ENCODE data around the gene SAMD4B.

The SAMD4B gene

DNA sequence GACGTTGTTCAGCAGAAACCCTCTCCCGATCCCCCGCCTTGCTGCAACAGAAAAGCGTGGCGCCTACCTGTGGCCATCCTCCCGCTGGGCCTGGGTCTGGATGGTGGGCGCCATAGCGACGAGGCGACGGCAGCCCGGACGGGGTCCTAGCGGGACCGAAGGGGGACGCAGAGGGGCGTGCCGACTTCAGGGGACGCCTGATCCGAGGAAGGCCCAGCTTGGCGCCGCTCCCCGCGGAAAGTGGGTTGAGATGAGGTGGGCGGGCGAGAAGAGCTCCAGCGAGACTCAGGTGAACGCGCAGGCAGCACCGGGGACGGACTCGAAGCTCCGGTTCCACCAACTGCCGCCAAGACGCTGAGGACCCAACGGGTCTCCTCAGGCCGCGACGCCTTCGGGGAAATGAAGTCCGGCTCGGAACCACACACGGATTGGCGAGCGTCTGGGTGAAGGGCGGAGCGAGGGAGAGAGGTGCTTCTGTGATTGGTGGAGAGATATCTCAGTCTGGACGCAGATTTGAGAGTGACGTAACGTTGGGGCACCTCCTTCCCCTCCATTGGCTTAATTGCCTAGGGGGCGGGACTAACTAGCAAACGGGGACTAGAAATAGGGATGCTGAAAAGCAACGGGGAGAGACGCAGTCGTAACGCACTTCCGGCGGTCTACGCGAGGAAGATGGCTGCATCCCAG, 48.7 kb downstream of the SAMD4B start, which contains the start of the genes MED29 and PAF1:
MED29 (plus strand) TSS at position 628 of the 687 bp plus-strand sequence; CDS start at position 673, 45 bp downstream.
PAF1 (minus strand) TSS at position 356 of the 687 bp plus-strand sequence; CDS start at position 114, 242 bp downstream.
- DNase-seq (ENCODE audit: low read depth) = peak; percentile 84

DNA sequence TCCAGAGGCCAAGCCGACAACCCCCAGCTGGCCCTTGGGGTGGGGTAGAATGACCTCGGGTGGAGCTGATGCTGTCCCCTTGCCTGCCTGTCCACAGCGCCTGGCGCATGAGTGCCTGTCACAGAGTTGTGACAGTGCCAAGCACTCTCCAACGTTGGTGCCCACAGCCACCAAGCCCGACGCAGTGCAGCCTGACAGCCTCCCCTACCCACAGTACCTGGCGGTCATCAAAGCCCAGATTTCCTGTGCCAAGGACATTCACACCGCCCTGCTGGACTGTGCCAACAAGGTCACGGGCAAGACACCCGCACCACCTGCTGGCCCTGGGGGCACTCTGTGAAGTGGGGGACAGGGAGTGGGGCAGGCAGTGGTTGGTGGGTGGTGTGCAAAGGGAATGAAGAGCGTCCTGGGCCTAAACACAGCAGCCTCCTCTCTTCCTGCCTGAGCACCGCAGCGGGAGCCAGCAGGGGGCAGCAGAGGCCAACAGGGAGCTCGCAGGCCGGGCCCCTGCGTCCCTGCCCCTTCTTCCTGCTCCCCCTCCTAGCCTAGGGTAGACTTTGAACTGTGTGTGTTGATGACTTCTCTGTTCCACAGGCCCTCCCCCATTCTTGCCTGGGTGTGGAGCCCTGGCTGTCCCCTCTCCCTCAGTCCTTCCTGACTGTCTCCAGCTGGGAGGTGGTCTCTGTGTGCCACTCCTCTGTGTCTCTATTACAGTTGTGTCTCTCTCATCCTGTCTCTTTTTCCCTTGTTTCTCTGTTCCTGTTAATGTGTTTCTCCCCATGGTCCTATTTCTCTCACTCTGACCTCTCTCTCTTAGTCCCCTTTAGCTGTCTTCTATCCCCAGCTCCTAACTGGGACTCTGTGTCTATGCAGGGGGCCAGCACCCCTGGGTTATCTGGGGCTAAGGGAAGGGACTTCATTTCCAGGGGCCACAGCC, 55.4 kb downstream of the SAMD4B start:
- DNase-seq (ENCODE audit: low read depth) = peak; percentile 91

DNA sequence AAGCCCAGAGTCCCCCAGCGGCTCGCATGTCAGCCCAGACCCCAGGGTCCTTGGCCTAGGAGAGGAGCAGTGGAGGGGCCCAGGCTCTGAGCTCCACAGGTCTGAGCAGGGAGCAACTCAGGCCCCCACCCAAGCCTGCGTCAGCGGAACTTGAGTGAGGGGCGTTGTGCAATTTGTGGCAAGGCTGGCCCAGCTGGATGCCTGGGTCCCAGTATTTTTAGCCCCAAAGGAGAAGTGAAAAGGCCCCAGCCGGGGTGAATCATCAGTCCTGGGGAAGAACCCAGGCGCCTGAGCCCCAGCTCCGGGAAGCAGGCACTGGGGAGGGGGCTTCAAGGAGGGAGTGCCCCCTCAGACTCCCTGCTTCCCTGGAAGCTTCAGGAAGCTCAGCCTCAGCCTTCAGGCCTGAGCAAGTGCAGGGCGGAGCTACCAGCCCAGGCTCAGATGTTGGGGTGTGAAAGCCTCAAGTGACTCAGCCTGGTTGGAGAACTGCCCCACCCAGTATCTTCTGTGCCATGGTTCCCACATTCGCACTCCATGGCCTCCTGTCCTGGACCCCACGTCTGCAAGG, 56.2 kb downstream of the SAMD4B start:
- DNase-seq (ENCODE audit: low read depth) = no peak

DNA sequence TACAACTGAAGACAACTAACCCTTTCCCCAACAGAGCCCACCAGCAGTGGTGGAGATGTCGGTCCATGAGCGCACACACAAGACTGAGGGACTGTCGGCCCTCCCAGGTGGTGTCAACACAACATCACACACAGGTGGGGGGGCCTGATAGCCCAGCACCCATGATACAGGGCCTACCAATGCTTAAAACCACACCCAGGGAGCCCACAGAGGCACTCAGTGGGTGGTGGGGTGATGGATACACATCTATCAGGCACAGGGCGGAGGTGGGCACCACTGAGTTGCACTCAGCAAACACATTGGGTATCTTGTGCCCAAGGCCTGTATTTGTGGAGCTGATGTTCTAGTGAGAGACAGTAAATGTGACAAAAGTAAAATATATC, 57.4 kb downstream of the SAMD4B start:
- DNase-seq (ENCODE audit: low read depth) = no peak

DNA sequence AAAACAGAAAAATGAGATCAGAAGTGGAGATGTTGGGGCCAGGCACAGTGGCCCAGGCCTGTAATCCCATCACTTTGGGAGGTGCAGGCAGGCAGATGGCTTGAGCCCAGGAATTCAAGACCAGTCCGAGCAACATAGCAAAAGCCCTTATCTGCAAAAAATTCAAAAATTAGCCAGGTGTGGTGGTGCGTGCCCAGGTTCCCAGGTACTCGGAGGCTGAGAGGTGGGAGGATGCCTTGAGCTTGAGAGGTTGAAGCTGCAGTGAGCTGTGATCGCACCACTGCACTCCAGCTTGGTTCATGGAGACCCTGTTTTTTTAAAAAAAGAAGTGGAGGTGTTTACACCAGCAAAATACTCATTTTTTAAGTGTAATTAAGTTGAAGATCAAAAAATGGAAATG, 57.8 kb downstream of the SAMD4B start:
- DNase-seq (ENCODE audit: low read depth) = no peak

DNA sequence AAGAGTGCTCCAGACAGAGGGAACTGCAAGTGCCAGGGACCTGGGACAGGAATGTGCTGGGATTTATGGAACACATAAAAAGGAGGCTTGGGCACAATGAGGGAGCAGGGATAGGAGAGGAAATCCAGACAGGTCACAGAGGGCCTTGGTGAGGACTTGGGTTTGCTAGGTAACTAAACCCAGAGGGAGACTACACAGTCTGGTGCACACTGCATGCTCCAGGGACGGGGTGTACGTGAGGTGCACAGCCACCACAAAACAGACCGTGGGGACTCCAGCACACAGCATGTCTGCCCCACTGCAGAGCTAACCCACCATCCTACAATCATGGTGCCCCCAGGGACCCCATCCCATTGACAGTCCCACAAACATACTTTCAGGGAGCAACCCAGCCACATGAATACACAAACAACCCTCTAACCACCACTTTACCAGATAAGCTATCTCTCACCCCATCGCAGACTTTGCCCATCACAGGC, 58.9 kb downstream of the SAMD4B start:
- no peak for DNase-seq (ENCODE audit: low read depth)

DNA sequence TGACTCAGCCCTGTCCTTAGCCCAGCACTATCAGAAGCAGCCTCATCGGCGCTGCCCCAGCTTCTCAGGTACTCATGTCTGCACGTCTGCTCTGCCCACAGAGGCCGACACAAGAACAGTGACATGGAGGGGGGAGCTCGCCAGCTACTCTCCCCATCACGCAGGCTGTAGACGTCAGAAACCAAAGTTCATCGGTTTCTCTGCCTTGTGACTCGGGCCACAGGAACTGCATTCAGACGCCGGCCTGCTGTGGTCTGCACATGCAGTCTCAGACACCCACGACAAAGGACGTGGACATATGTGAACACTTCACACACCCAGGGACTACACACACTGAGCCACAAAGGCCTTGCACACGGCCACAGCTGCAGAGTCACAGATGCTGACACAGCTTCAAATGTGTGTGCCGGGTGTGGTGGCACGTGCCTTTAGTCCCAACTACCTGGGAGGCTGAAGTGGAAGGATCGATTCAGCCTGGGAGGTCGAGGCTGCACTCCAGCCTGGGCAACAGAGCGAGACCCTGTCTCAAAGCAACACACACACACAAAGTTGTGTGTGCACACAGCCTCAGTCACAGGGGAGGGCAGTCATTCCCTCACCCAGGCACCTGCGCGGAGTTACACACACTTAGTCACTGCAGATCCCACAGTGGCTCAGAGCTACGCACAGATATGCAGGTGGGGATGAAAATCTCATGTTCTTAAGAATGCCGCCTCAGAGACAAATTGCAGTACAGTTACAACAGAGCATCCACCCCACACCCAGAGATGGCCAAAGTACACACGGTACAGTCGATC, 59.5 kb downstream of the SAMD4B start:
- peak; percentile 66 for DNase-seq (ENCODE audit: low read depth)

DNA sequence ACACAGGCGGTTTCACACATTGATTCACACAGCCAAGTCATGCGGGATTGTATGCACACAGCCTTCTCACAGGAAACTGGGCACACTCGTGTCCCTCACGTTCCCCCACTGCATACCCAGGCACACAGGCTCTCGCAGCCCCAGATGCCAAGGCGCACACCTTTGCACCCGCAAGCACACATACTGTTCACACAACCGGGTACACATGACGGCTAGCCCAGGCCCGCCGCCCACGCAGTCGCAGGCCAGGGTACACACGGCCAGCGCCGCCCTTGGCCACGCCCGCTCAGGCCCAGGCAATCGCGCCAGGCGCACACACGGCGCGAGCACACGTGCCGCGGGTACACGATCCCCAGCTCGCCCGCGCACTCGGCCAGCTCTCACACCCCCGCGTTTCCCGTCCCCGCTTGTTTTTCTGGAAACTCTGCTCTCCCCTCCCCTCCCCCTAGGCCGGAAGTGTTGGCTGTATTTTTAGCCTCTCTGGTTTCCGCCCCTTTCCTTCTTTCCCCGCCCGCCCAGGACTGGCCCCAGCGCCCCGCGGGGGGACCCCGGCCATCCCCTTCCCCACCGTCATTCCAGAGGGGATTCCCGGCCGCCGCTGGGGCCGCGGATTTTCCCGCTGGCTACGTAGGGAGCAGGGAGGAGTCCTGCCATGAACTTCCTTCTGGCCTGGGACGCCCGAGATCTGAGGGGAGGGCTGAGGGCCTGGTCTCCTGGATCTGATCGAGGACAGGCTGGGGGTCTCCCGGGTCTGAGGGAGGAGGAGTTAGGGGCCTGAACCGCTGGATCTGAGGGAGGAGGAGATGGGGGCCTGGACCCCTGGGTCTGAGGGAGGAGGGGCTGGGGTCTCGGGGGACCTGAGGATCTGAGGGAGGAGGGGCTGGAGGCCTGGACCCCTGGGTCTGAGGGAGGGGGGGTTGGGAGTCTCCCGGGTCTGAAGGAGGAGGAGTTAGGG, 60.4 kb downstream of the SAMD4B start:
- DNase-seq (ENCODE audit: low read depth) = peak; percentile 67

DNA sequence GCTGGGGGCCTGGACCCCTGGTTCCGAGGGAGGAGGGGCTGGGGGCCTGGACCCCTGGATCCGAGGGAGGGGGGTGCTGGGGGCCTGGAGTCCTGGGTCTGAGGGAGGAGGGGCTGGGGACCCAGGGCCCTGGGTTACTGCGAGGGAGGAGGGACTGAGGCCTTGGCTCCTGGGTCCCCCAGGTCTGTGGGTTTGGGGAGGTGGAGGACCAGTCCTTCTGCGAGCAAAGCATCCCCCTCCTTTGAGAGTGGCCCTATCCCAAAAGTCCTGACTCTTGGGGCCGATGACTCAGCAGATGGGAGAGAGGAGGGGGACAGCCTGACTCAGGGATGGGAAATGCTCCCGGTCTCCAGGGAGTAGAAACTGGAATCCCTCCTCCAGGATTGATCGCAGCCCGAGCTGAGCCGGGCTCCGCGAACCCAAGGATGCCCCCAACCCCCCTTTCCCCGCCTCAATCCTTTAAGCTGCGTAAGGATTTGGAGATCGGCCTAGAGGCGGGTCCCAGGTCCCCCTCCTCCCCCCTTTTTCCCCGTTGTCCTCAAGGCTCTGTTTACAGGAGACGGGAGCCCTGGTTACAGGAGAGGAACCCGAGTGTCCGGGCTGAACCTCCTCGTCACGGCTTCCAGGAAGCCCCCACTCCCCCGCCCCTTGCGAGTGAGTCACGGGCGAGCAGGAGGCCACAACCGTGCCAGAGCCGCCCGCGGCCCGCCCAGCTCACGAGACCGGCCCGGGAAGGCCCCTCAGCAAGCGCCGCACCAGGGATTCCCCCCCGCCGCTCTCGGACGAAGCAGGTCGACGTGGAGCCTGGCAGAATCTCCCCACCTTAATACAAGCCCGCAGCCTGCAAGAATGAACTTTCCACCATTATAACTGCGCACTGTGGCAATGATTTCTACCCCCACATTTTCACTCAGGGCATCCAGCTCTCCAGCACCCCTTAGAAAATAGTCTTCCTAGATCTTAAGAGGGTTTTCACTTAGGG, 61.4 kb downstream of the SAMD4B start:
- DNase-seq (ENCODE audit: low read depth) = peak; percentile 91

DNA sequence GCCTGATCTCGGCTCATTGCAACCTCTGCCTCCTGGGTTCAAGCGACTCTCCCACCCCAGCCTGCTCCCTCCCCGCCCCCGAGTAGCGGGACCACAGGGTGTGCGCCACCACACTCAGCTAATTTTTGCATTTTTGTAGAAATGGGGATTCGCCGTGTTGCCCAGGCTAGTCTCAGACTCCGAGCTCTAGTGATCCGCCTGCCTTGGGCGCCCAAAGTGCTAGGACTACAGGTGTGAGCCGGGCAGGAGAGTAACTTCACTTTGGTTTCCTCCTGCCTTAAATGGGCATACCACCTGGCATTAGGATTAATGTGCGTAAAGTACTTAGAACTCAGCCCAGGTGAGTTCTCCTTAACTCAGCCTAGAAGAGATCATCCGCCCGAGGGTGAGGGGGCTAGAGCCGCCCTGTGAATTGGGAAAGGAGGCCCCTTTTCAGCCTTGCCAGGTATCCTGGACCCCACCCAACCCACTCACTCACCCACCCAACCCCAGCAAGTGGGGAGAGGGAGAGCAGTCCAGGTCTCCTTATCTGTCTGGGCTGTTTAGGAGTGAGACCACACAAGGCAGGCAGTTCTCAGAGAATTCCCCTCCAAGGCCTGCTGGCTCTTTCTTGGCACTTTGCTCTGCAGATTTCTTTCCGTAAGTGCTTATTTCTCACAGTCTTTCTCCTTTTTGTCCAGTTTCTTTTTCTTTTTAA, 63.2 kb downstream of the SAMD4B start:
- DNase-seq (ENCODE audit: low read depth) = no peak

DNA sequence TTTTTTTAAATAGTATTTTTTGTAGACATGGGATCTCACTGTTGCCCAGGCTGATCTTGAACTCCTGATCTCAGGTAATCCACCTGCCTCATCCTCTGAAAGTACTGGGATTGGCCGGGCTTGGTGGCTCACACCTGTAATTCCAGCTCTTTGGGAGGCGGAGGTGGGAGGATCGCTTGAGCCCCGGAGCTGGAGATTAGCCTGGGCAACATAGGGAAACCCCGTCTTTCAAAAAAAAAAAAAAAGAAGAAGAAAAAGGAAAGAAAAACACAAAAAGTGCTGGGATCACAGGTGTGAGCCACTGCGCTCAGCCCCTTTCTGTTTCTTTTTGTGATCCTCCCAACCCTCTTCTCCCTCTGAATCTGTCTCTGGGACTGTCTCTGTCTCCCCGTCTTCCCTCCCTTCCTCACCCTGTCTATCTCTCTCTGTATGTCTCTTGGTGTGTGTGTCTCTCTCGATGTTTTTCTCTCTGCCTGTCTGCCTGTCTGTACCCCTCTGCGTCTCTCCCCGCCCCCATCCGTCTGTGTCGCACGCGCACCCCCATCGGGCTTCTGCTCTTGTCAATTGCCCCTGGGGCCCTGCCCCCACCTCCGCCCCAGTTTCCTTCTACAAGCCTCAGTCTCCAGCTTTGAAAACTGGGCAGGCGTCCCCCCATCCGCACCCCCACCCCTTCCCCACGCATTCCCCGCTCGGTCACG, 63.9 kb downstream of the SAMD4B start:
- DNase-seq (ENCODE audit: low read depth) = peak; percentile 75

DNA sequence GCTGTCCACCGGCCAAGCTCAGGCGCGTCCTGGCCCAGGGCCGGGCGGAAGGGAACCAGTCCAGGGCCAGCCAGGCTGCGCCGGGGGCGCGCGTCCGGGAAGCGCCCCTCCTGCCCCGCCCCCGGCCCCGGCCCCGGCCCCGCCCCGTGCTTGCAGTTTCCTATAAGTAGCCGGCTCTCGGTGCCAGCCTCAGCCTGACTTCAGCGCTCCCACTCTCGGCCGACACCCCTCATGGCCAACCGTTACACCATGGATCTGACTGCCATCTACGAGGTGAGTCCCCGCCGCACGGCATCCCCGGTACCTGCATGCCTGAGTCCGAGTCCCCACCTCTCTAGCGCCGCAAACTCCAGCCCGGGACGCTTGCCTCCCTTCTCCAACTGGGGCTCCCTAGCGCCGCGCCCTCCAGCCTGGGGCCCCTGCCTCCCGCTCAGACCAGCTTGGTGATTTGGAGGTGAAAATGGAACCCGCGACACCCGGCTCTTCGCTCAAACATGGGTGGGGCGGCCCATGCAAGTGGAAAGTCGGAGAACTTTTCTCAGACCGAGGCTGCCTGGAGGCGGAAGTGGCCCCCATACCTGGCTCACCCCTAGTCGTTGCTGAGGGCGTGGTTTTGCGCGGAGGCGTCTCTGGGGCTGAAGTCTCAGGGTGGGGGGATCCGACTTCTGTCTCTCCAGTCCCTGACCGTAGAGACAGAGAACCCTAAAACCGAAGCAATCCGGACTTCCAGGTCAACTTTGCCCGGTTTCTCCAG, 64.6 kb downstream of the SAMD4B start, which contains the start of gene ZFP36:
ZFP36 (plus strand) TSS at position 192 of the 754 bp plus-strand sequence; CDS start at position 250, 58 bp downstream.
- peak; percentile 72 for DNase-seq (ENCODE audit: low read depth)

DNA sequence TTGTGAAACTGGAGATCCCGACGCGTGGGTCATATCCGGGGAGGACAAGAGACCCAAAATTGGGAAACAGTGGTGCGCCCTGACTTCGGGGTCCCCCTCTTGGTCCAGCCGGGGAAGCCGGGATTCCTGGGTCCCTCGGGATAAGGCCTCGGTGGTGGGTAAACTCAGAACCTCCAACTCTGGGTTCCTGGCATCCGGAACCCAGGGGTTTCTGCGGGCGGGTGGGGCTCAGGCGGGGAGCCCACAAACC, 65.1 kb downstream of the SAMD4B start:
- no peak for DNase-seq (ENCODE audit: low read depth)

DNA sequence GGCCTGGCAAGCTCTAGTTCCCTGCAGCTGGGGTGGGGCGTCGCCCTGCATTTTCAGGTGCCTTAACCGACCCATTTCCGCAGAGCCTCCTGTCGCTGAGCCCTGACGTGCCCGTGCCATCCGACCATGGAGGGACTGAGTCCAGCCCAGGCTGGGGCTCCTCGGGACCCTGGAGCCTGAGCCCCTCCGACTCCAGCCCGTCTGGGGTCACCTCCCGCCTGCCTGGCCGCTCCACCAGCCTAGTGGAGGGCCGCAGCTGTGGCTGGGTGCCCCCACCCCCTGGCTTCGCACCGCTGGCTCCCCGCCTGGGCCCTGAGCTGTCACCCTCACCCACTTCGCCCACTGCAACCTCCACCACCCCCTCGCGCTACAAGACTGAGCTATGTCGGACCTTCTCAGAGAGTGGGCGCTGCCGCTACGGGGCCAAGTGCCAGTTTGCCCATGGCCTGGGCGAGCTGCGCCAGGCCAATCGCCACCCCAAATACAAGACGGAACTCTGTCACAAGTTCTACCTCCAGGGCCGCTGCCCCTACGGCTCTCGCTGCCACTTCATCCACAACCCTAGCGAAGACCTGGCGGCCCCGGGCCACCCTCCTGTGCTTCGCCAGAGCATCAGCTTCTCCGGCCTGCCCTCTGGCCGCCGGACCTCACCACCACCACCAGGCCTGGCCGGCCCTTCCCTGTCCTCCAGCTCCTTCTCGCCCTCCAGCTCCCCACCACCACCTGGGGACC, 65.6 kb downstream of the SAMD4B start:
- DNase-seq (ENCODE audit: low read depth) = no peak

DNA sequence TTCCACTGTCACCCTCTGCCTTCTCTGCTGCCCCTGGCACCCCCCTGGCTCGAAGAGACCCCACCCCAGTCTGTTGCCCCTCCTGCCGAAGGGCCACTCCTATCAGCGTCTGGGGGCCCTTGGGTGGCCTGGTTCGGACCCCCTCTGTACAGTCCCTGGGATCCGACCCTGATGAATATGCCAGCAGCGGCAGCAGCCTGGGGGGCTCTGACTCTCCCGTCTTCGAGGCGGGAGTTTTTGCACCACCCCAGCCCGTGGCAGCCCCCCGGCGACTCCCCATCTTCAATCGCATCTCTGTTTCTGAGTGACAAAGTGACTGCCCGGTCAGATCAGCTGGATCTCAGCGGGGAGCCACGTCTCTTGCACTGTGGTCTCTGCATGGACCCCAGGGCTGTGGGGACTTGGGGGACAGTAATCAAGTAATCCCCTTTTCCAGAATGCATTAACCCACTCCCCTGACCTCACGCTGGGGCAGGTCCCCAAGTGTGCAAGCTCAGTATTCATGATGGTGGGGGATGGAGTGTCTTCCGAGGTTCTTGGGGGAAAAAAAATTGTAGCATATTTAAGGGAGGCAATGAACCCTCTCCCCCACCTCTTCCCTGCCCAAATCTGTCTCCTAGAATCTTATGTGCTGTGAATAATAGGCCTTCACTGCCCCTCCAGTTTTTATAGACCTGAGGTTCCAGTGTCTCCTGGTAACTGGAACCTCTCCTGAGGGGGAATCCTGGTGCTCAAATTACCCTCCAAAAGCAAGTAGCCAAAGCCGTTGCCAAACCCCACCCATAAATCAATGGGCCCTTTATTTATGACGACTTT, 66.4 kb downstream of the SAMD4B start:
- DNase-seq (ENCODE audit: low read depth) = no peak
